Activated CD4-positive, CD25-positive, alpha-beta regulatory T cell treated with anti-CD3 and anti-CD28 coated beads, Interleukin-2, amount 50 U/mL, for 24 hours (primary cell): ENCODE results near the gene CTNNBL1.
"Not testable (repeated sequence)": the region's sequence is repeated elsewhere in the genome, so short reads cannot be mapped to it uniquely, and the experiment has no call there.

ENCODE experiments used
- ATAC-seq, 2 donors: fragments of 150-1000 bp; cut with Tn5 transposase; one replicate each; pipeline ENCODE4 v1.10.0; 2021; ENCODE audit warnings: mild to moderate bottlenecking in 1 of 2, moderate library complexity in 1 of 2

The CTNNBL1 gene

GRCh38 chr20:37828684-37829083, 134.9 kb downstream of the CTNNBL1 start:
- no peak for ATAC-seq

GRCh38 chr20:37829128-37829527, 135.3 kb downstream of the CTNNBL1 start:
- ATAC-seq, result no peak

- no peak for ATAC-seq
These were observed 139.5 kb downstream of the CTNNBL1 start for GRCh38 chr20:37833221-37833896.

GRCh38 chr20:37836926-37837325, 143.1 kb downstream of the CTNNBL1 start:
- ATAC-seq, result no peak

GRCh38 chr20:37837924-37838323, 144.1 kb downstream of the CTNNBL1 start:
- no peak for ATAC-seq

GRCh38 chr20:37838769-37839431, 145.1 kb downstream of the CTNNBL1 start:
- no peak for ATAC-seq

- no peak for ATAC-seq
These were observed 145.6 kb downstream of the CTNNBL1 start for GRCh38 chr20:37839432-37839827.

GRCh38 chr20:37839955-37840354, 146.1 kb downstream of the CTNNBL1 start:
- no peak for ATAC-seq

- no peak for ATAC-seq
These were observed 147.6 kb downstream of the CTNNBL1 start for GRCh38 chr20:37841389-37841788.

- no peak for ATAC-seq
These were observed 148.1 kb downstream of the CTNNBL1 start for GRCh38 chr20:37841971-37842370.

GRCh38 chr20:37845241-37845681, 151.4 kb downstream of the CTNNBL1 start:
- ATAC-seq, result no peak

GRCh38 chr20:37845878-37846277, 152.0 kb downstream of the CTNNBL1 start:
- ATAC-seq, result no peak

GRCh38 chr20:37846573-37846972, 152.7 kb downstream of the CTNNBL1 start:
- ATAC-seq, result no peak

GRCh38 chr20:37848706-37849105, 154.9 kb downstream of the CTNNBL1 start:
- no peak for ATAC-seq

GRCh38 chr20:37849156-37849555, 155.3 kb downstream of the CTNNBL1 start:
- ATAC-seq, result no peak

GRCh38 chr20:37849566-37849965, 155.7 kb downstream of the CTNNBL1 start:
- ATAC-seq, result no peak

- no peak for ATAC-seq
These were observed 156.3 kb downstream of the CTNNBL1 start for GRCh38 chr20:37850036-37850592.

- ATAC-seq, result no peak
These were observed 157.0 kb downstream of the CTNNBL1 start for GRCh38 chr20:37850724-37851355.

GRCh38 chr20:37852666-37853065, 158.8 kb downstream of the CTNNBL1 start:
- ATAC-seq, result no peak

GRCh38 chr20:37853823-37854375, 160.1 kb downstream of the CTNNBL1 start:
- ATAC-seq, result no peak

- not testable (repeated sequence) for ATAC-seq
These were observed 162.2 kb downstream of the CTNNBL1 start for GRCh38 chr20:37856034-37856433.

- no peak for ATAC-seq
These were observed 163.3 kb downstream of the CTNNBL1 start for GRCh38 chr20:37856932-37857660.
